ENCODE measurements around the gene DUSP9.
A peak's percentile ranks its signal among the peaks of the same experiment; 100 is the strongest.

Gene DUSP9

GRCh38 chrX:153668423-153669173 lies 21.6 kb downstream of the DUSP9 start:
- no peak overlapping the region for H3K4me3 ChIP-seq (ENCODE audit: low read length)
- no peak for DNase-seq (ENCODE audit: low read depth, low spot score)
- no peaks in the 10 kb centered on the region for H3K9me3 ChIP-seq (ENCODE audit: control insufficient read depth, insufficient read depth, low read length)
- H3K27me3 ChIP-seq (ENCODE audit: control insufficient read depth, insufficient read depth, low read length): no peaks in the 10 kb centered on the region
- H3K36me3 ChIP-seq (ENCODE audit: control insufficient read depth, insufficient read depth, low read length): no peaks in the 10 kb centered on the region
- WGBS (ENCODE audit: insufficient coverage, insufficient read length): no CpG with 5 or more reads among the region's 11 CpGs
- peaks cover 2% of the 10 kb centered on the region for H3K4me1 ChIP-seq (ENCODE audit: control insufficient read depth, insufficient read depth, low read length)
- no peak overlapping the region for H3K27ac ChIP-seq (ENCODE audit: low read length)

- no peaks in the 10 kb centered on the region for H3K36me3 ChIP-seq (ENCODE audit: control insufficient read depth, insufficient read depth, low read length)
- H3K27ac ChIP-seq (ENCODE audit: low read length): no peak overlapping the region
- H3K4me3 ChIP-seq (ENCODE audit: low read length): no peak overlapping the region
- WGBS (ENCODE audit: insufficient coverage, insufficient read length): no CpG with 5 or more reads among the region's 17 CpGs
- DNase-seq (ENCODE audit: low read depth, low spot score): no peak
- H3K4me1 ChIP-seq (ENCODE audit: control insufficient read depth, insufficient read depth, low read length): peaks cover 2% of the 10 kb centered on the region
- no peaks in the 10 kb centered on the region for H3K9me3 ChIP-seq (ENCODE audit: control insufficient read depth, insufficient read depth, low read length)
- H3K27me3 ChIP-seq (ENCODE audit: control insufficient read depth, insufficient read depth, low read length): no peaks in the 10 kb centered on the region
Measured at GRCh38 chrX:153669174-153669890, 22.3 kb downstream of the DUSP9 start.

GRCh38 chrX:153669901-153670731 lies 23.1 kb downstream of the DUSP9 start:
- Histone ChIP-seq H3K9me3 (ENCODE audit: control insufficient read depth, insufficient read depth, low read length) (no peaks in the 10 kb centered on the region), H3K27ac (ENCODE audit: low read length) (no peak overlapping the region), H3K36me3 (ENCODE audit: control insufficient read depth, insufficient read depth, low read length) (no peaks in the 10 kb centered on the region), H3K4me1 (ENCODE audit: control insufficient read depth, insufficient read depth, low read length) (peaks cover 2% of the 10 kb centered on the region), H3K27me3 (ENCODE audit: control insufficient read depth, insufficient read depth, low read length) (no peaks in the 10 kb centered on the region), H3K4me3 (ENCODE audit: low read length) (no peak overlapping the region)
- WGBS (ENCODE audit: insufficient coverage, insufficient read length): no CpG with 5 or more reads among the region's 23 CpGs
- no peak for DNase-seq (ENCODE audit: low read depth, low spot score)

DNA sequence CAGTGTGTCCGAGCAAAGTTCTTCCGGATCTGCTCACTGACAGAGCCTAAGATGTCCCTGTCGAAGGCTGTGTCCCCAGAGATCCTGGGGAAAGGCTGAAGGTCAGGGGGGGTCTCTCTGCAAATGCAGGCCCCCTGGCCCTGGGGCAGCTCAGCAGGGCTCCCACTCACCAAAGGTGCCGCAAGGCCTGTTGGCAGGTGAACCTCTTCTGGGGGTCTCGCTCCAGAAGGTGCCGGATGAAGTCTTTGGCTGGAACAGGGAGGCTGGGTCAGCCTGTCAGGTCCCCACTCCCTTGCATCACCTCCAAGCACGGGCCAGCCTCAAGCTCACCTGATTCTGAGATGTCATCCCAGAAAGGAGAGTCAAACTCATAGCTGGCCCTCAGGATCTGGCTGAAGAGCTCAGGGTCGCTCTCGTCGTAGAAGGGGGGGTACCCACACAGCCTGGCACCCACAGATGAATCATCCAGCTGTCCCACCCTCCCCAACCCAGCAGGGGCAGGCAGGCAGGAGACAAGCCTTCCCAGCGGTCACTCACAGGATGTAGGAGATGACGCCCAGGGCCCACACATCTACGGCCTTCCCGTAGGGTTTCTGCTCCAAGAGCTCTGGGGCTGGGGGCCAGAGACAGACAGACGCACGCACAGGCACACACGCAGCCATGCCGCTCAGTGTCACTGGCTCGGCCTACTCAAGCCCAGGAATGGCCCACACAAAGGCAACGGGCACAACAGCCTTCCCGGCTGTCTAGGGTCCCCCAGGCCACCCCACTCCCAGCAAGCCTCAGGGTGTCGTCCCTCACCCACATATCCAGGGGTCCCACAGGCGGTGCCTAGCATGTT lies 24.0 kb downstream of the DUSP9 start:
- Histone ChIP-seq H3K27me3 (ENCODE audit: control insufficient read depth, insufficient read depth, low read length) (no peaks in the 10 kb centered on the region), H3K27ac (ENCODE audit: low read length) (no peak overlapping the region), H3K4me3 (ENCODE audit: low read length) (no peak overlapping the region), H3K36me3 (ENCODE audit: control insufficient read depth, insufficient read depth, low read length) (no peaks in the 10 kb centered on the region), H3K4me1 (ENCODE audit: control insufficient read depth, insufficient read depth, low read length) (peaks cover 2% of the 10 kb centered on the region), H3K9me3 (ENCODE audit: control insufficient read depth, insufficient read depth, low read length) (no peaks in the 10 kb centered on the region)
- no CpG with 5 or more reads among the region's 23 CpGs for WGBS (ENCODE audit: insufficient coverage, insufficient read length)
- DNase-seq (ENCODE audit: low read depth, low spot score): no peak

DNA sequence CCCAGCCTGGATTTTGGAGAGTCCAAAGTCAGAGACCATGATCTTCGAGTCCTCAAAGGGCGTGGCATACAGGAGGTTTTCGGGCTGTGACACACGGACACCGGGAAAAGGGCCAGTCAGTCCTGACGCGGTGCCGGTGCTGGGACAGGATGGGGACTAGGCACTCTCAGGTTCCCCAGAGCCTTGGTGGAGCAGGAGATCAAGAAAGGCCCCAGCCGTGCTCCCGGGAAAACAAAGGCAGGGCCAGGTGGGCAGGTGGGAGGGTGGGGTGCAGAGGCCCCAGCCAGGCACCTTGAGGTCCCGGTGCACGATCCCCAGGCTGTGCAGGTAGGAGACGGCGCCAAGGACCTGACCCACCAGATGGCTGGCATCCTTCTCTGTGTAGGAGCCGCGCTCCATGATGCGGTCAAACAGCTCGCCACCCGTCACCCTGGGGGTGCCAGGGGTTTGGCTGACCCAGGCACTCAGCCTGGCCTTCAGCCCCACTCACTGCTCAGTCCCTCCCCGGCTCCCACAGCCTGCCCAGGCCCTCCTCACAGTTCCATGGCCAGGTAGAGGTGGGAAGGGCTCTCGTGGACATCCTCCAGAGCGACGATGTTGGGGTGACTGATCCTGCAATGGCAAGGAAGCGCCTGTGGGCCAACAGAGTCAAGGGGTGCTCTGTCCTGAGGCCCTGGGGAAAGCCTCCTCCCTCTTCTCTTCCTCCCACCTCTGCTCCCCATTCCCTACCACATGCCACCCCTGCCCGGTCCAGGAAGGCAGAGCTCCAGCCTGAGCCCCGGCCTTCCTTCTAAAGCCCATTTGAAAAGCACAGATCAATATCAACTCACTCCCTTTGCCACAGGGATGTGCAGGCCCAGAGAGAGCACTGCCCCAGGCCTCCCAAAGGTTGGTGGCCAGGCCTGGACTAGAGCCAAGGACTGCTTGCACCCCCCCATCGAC lies 24.9 kb downstream of the DUSP9 start:
- DNase-seq (ENCODE audit: low read depth, low spot score): no peak
- H3K27ac ChIP-seq (ENCODE audit: low read length): no peak overlapping the region
- no peaks in the 10 kb centered on the region for H3K27me3 ChIP-seq (ENCODE audit: control insufficient read depth, insufficient read depth, low read length)
- H3K9me3 ChIP-seq (ENCODE audit: control insufficient read depth, insufficient read depth, low read length): no peaks in the 10 kb centered on the region
- WGBS (ENCODE audit: insufficient coverage, insufficient read length): no CpG with 5 or more reads among the region's 27 CpGs
- no peak overlapping the region for H3K4me3 ChIP-seq (ENCODE audit: low read length)
- H3K4me1 ChIP-seq (ENCODE audit: control insufficient read depth, insufficient read depth, low read length): peaks cover 2% of the 10 kb centered on the region
- H3K36me3 ChIP-seq (ENCODE audit: control insufficient read depth, insufficient read depth, low read length): no peaks in the 10 kb centered on the region

DNA sequence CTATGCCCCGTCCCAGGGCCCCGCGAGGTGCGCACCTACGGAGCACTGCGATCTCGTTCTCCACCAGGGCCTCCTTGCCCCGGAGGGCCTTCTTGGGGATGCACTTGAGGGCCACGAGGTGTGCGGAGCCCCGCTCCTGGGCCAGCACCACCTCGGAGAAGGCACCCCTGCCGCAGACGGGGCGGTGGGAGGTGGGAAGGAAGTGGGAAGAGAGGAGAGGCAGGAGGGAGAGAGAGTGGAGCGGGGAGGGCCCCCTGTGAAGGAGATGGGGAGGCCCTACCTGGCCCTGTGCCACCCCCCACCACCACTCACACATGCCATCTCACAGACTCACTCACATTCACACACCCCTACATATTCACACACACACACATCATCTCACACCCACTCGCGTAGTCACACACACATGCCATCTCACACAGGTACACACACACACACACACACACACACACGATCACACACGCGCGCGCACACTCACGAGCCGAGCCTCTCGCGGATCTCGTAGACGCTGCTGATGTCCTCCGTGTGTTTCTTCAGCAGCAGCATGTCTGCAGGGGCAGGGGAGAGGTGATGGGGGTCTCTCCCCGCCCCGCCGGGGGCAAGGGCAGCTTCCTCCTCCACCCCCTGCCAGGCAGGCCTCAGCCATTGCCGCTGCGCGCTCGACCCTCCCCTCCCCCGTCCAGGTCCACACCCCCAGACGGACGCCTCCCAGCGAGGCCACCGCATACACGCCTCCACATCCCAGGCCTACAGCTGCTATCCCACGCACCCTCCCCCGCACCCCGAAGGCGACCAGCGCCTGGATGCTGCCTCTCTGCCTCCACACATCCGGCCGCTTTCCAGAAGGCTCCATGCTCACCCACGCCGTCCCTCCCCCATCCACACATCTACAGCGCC lies 25.8 kb downstream of the DUSP9 start:
- no peak overlapping the region for H3K27ac ChIP-seq (ENCODE audit: low read length)
- DNase-seq (ENCODE audit: low read depth, low spot score): no peak
- H3K9me3 ChIP-seq (ENCODE audit: control insufficient read depth, insufficient read depth, low read length): no peaks in the 10 kb centered on the region
- H3K36me3 ChIP-seq (ENCODE audit: control insufficient read depth, insufficient read depth, low read length): no peaks in the 10 kb centered on the region
- WGBS (ENCODE audit: insufficient coverage, insufficient read length): 100% methylated on average over 2 of the region's 53 CpGs
- H3K4me1 ChIP-seq (ENCODE audit: control insufficient read depth, insufficient read depth, low read length): peaks cover 2% of the 10 kb centered on the region
- peak overlapping the region; percentile 31; the same call in 1 of the 2 replicates for H3K4me3 ChIP-seq (ENCODE audit: low read length)
- no peaks in the 10 kb centered on the region for H3K27me3 ChIP-seq (ENCODE audit: control insufficient read depth, insufficient read depth, low read length)

- no peaks in the 10 kb centered on the region for H3K9me3 ChIP-seq (ENCODE audit: control insufficient read depth, insufficient read depth, low read length)
- no peak for DNase-seq (ENCODE audit: low read depth, low spot score)
- WGBS (ENCODE audit: insufficient coverage, insufficient read length): no CpG with 5 or more reads among the region's 98 CpGs
- peak within 1 kb of the TSS; percentile 31; the same call in 1 of the 2 replicates for H3K4me3 ChIP-seq (ENCODE audit: low read length)
- no peaks in the 10 kb centered on the region for H3K27me3 ChIP-seq (ENCODE audit: control insufficient read depth, insufficient read depth, low read length)
- no peaks in the 10 kb centered on the region for H3K36me3 ChIP-seq (ENCODE audit: control insufficient read depth, insufficient read depth, low read length)
- no peak within 1 kb of the TSS for H3K27ac ChIP-seq (ENCODE audit: low read length)
- H3K4me1 ChIP-seq (ENCODE audit: control insufficient read depth, insufficient read depth, low read length): peaks cover 2% of the 10 kb centered on the region
Measured at GRCh38 chrX:153673428-153674218, 26.6 kb downstream of the DUSP9 start, which contains the start of gene PNCK. Gene PNCK, minus strand, starts transcription at chrX:153673813. Its CDS starts 737 bp downstream, at chrX:153673076.

- Histone ChIP-seq H3K9me3 (ENCODE audit: control insufficient read depth, insufficient read depth, low read length) (no peaks in the 10 kb centered on the region), H3K27me3 (ENCODE audit: control insufficient read depth, insufficient read depth, low read length) (no peaks in the 10 kb centered on the region), H3K36me3 (ENCODE audit: control insufficient read depth, insufficient read depth, low read length) (no peaks in the 10 kb centered on the region), H3K4me3 (ENCODE audit: low read length) (no peak overlapping the region), H3K4me1 (ENCODE audit: control insufficient read depth, insufficient read depth, low read length) (peaks cover 2% of the 10 kb centered on the region), H3K27ac (ENCODE audit: low read length) (no peak overlapping the region)
- no CpG with 5 or more reads among the region's 27 CpGs for WGBS (ENCODE audit: insufficient coverage, insufficient read length)
- no peak for DNase-seq (ENCODE audit: low read depth, low spot score)
Measured at GRCh38 chrX:153674219-153674851, 27.3 kb downstream of the DUSP9 start.

All from iPS DF 6.9 (cell line).